Omental fat pad (tissue), 4 donors: ENCODE results near the gene FLYWCH1. TPM values are rescaled to one million over a fixed set of nuclear protein-coding genes. Genes with fewer than 3 reads are reported as not detected.
A peak's percentile ranks its signal among the peaks of the same experiment; 100 is the strongest.

Experiments
- ATAC-seq: fragments of 150-250 bp; one replicate; pipeline ENCODE4 v1.9.1; 2016; ENCODE audit warnings: mild to moderate bottlenecking, moderate library complexity; ENCODE audit not compliant: low FRiP score
- DNase-seq: peaks from one replicate; pipeline ENCODE4 v3.0.0-alpha.2; 2019; ENCODE audit warnings: low spot score
- total RNA-seq, 4 donors: library from RNA; depleted of rRNA; stranded (reverse); fragments of >200 nt; gene quantifications; one replicate each; pipeline ENCODE4 v1.1.0, GENCODE V29; 2016
- TF ChIP-seq, protein P1 (sequence below), 3 donors: fragments of 450-650 bp; IDR thresholded peaks; one replicate each; pipeline ENCODE4 v1.5.1; 2016 to 2017; ENCODE audit warnings: antibody characterized with exemption in 3 of 3, mild to moderate bottlenecking in 3 of 3, moderate library complexity in 2 of 3

FLYWCH1 gene
- total RNA-seq, 4 donors from 2014 or later: 14.8 to 45.6 (median 26.6) TPM

- TF ChIP-seq, protein P1, sequence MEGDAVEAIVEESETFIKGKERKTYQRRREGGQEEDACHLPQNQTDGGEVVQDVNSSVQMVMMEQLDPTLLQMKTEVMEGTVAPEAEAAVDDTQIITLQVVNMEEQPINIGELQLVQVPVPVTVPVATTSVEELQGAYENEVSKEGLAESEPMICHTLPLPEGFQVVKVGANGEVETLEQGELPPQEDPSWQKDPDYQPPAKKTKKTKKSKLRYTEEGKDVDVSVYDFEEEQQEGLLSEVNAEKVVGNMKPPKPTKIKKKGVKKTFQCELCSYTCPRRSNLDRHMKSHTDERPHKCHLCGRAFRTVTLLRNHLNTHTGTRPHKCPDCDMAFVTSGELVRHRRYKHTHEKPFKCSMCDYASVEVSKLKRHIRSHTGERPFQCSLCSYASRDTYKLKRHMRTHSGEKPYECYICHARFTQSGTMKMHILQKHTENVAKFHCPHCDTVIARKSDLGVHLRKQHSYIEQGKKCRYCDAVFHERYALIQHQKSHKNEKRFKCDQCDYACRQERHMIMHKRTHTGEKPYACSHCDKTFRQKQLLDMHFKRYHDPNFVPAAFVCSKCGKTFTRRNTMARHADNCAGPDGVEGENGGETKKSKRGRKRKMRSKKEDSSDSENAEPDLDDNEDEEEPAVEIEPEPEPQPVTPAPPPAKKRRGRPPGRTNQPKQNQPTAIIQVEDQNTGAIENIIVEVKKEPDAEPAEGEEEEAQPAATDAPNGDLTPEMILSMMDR (IDR thresholded peaks at IDR 0.05): no peak
- ATAC-seq (no peak), DNase-seq (no peak)
These were observed 64.5 kb downstream of the FLYWCH1 start for GRCh38 chr16:2976201-2976600.

DNA sequence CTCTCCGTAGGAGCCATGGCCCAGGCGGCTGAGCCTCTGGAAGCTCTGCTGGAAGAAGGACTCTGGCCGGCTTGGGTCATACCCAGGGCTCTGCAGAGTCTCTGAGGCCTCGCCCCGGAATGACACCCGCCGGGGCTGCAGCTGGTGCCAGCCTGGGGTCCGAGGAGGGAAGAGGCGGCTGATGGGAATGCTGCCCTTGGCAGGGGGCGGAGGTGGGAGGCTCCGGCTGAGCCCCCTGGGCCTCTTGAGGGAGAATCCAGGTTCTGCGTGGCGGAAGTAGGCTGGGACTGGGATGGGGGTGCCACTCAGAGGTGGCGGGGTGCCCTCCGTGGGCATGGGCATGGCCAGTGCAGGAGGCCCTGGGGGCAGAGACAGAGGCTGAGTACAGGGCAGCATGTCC is 64.9 kb downstream of the FLYWCH1 start:
- TF ChIP-seq, protein P1 (IDR thresholded peaks at IDR 0.05): no peak
- no peak for ATAC-seq
- DNase-seq: no peak

- TF ChIP-seq, protein P1 (IDR thresholded peaks at IDR 0.05): no peak
- ATAC-seq: no peak
- no peak for DNase-seq
These were observed 65.7 kb downstream of the FLYWCH1 start for GRCh38 chr16:2977440-2977839.

GRCh38 chr16:2979669-2980226 is 68.0 kb downstream of the FLYWCH1 start:
- no peak for DNase-seq
- TF ChIP-seq, protein P1 (IDR thresholded peaks at IDR 0.05): no peak

GRCh38 chr16:2980227-2981176 is 68.8 kb downstream of the FLYWCH1 start, which contains the start of gene PKMYT1:
TSS of gene PKMYT1 (minus strand) at chr16:2980446. CDS start at chr16:2979657, 789 bp downstream.
- TF ChIP-seq, protein P1 (IDR thresholded peaks at IDR 0.05): no peak
- ATAC-seq (peak; percentile 95), DNase-seq (peak; percentile 72)

More at GRCh38 chr16:2979669-2980226, 68.0 kb downstream of the FLYWCH1 start:
- no peak for ATAC-seq

DNA sequence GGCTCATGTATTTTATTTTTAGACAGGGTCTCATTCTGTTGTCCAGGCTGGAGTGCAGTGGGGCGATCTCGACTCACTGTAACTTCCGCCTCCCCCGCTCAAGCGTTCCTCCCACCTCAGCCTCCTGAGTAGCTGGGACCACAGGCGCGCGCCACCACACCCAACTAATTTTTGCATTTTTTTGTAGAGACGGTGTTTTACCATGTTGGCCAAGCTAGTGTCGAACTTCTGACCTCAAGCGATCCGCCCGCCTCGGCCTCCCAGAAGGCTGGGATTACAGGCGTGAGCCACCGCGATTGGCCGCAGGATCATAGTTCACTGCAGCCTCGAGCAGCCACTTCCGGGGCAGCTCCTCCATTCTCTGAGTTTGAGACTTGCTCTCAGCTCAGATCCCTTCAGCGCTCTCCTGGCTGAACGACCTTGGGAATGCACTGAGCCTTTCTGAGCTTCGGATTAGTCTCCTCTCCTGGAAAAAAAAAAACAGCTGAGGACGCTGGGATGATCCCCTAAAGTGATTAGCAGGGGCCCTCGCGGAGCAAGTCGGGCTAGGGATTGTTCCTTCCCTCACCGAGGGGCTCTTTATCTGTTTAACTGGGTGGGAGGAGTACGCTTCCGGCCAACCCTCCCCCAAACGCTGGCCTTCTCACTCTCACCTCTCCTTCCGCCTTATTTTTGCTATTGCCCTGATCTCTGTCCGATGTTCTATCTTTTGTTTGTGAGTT is 69.6 kb downstream of the FLYWCH1 start:
- TF ChIP-seq, protein P1 (IDR thresholded peaks at IDR 0.05): no peak
- no peak for DNase-seq
- ATAC-seq: no peak
